Colonic mucosa (tissue), 4 donors: ENCODE data around the gene ICAM5. TPM values are rescaled to one million over a fixed set of nuclear protein-coding genes. Genes with fewer than 3 reads are reported as not detected.

Experiments
- DNase-seq: peaks from one replicate; pipeline ENCODE4 v3.0.0-alpha.2; 2020
- H3K27ac ChIP-seq: fragments of 200-600 bp; one replicate; pipeline ENCODE4 v1.8.0; 2021
- H3K27me3 ChIP-seq: fragments of 200-600 bp; one replicate; pipeline ENCODE4 v1.8.0; 2021
- H3K36me3 ChIP-seq: fragments of 200-600 bp; one replicate; pipeline ENCODE4 v1.8.0; 2021
- H3K4me1 ChIP-seq: fragments of 200-600 bp; one replicate; pipeline ENCODE4 v1.8.0; 2021; ENCODE audit warnings: mild to moderate bottlenecking
- H3K4me3 ChIP-seq: fragments of 200-600 bp; one replicate; pipeline ENCODE4 v1.8.0; 2021
- H3K9ac ChIP-seq, 2 donors: one replicate each; pipeline ENCODE4 v1.7.0; 2013; ENCODE audit warnings: control low read depth in 2 of 2, low read depth in 2 of 2, low read length in 2 of 2
- H3K9me3 ChIP-seq: fragments of 200-600 bp; one replicate; pipeline ENCODE4 v1.8.0; 2021
- intact Hi-C: fragments of 100-400 bp; cut with DNase I; formaldehyde crosslinking; loops from one replicate; pipeline ENCODE4 v1.14.1; 2022
- total RNA-seq, 2 donors: library from RNA; stranded (reverse); fragmentation: NEBNext Ultra II Directional in 1 of 2; extraction: Animal tissue kit (Norgen Biotek cat#: 25700) in 1 of 2; gene quantifications; one replicate each; pipeline ENCODE4 v1.2.1, GENCODE V29; 2021
- TF ChIP-seq, protein P1 (sequence below): fragments of 200-600 bp; IDR thresholded peaks from one replicate; pipeline ENCODE4 v1.8.0; 2022; ENCODE audit warnings: antibody characterized with exemption, mild to moderate bottlenecking
- donor health status: healthy.
- donor health status: DM: no; HTN: no; CAD: no.
- donor health status: DM: no; HTN: no; CAD: no.

The ICAM5 gene
- total RNA-seq, 2 donors from 2014 or later, result 0.74 to 1.3 TPM

DNA sequence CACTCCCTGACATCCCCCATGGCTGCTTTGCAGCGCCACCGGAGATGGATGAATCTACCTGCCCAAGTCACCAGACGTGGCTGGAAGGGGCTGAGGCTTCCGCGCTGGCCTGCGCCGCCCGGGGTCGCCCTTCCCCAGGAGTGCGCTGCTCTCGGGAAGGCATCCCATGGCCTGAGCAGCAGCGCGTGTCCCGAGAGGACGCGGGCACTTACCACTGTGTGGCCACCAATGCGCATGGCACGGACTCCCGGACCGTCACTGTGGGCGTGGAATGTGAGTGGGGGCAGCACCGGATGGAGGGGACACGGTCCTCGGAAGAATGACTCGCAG lies 4.6 kb downstream of the ICAM5 start:
- Histone ChIP-seq H3K36me3 (no peaks in the 10 kb centered on the region), H3K4me3 (no peak overlapping the region), H3K27me3 (peaks cover 71% of the 10 kb centered on the region), H3K27ac (no peak overlapping the region), H3K9ac (no peak overlapping the region), H3K4me1 (peaks cover 36% of the 10 kb centered on the region), H3K9me3 (no peaks in the 10 kb centered on the region)
- TF ChIP-seq, protein P1, sequence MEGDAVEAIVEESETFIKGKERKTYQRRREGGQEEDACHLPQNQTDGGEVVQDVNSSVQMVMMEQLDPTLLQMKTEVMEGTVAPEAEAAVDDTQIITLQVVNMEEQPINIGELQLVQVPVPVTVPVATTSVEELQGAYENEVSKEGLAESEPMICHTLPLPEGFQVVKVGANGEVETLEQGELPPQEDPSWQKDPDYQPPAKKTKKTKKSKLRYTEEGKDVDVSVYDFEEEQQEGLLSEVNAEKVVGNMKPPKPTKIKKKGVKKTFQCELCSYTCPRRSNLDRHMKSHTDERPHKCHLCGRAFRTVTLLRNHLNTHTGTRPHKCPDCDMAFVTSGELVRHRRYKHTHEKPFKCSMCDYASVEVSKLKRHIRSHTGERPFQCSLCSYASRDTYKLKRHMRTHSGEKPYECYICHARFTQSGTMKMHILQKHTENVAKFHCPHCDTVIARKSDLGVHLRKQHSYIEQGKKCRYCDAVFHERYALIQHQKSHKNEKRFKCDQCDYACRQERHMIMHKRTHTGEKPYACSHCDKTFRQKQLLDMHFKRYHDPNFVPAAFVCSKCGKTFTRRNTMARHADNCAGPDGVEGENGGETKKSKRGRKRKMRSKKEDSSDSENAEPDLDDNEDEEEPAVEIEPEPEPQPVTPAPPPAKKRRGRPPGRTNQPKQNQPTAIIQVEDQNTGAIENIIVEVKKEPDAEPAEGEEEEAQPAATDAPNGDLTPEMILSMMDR, result no peak
- intact Hi-C loops, result no loop called here
- no peak for DNase-seq

DNA sequence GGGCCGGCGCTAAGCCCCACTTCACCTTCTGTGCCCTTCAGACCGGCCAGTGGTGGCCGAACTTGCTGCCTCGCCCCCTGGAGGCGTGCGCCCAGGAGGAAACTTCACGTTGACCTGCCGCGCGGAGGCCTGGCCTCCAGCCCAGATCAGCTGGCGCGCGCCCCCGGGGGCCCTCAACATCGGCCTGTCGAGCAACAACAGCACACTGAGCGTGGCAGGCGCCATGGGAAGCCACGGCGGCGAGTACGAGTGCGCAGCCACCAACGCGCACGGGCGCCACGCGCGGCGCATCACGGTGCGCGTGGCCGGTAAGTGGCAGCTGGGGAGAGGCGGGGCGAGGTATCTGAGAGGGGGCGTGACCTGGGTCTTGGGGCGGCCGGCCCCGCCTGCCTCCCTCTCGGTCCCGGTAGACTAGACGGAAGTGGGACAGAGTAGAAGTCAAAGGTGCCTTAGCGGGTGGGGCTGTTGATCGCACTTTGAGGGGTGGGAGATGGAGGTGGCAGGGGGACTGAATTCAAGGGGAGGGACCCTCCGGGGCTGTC lies 5.6 kb downstream of the ICAM5 start:
- Histone ChIP-seq H3K36me3 (no peaks in the 10 kb centered on the region), H3K4me1 (peaks cover 28% of the 10 kb centered on the region), H3K27ac (no peak overlapping the region), H3K9ac (peak overlapping the region; percentile 44 to 55), H3K9me3 (no peaks in the 10 kb centered on the region), H3K4me3 (peak overlapping the region; percentile 22), H3K27me3 (peaks cover 60% of the 10 kb centered on the region)
- DNase-seq, result peak; percentile 58
- intact Hi-C loops, result no loop called here
- TF ChIP-seq, protein P1, result no peak

DNA sequence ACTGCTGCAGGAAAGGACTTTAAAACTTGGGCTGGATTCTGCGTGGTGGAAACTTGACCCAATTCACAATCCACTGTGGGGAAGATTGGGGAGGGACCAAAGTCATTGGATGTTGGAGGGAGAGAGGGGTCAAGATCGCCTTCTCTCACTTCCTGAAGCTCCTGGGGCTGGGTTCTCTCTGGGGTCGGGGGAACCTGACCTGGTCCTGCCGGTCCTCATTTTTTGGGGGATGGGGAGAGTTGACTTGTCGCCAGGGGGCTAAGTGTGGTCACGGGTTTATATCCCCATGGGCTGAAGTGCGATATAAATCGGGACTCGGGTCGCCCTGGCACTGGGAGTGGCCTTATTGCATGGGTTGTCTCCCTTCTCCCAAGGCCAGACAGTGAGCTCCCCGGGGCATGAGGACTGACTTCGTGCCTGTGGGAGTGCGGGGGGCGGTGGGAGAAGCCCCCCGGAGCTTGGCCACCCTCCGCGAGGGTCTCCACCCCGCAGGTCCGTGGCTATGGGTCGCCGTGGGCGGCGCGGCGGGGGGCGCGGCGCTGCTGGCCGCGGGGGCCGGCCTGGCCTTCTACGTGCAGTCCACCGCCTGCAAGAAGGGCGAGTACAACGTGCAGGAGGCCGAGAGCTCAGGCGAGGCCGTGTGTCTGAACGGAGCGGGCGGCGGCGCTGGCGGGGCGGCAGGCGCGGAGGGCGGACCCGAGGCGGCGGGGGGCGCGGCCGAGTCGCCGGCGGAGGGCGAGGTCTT lies 6.3 kb downstream of the ICAM5 start:
- Histone ChIP-seq H3K36me3 (no peaks in the 10 kb centered on the region), H3K9me3 (no peaks in the 10 kb centered on the region), H3K4me1 (peaks cover 21% of the 10 kb centered on the region), H3K27me3 (peaks cover 54% of the 10 kb centered on the region), H3K9ac (peak overlapping the region; percentile 44 to 55), H3K27ac (no peak overlapping the region), H3K4me3 (peak overlapping the region; percentile 22)
- intact Hi-C loops, result no loop called here
- TF ChIP-seq, protein P1, result no peak
- no peak for DNase-seq

DNA sequence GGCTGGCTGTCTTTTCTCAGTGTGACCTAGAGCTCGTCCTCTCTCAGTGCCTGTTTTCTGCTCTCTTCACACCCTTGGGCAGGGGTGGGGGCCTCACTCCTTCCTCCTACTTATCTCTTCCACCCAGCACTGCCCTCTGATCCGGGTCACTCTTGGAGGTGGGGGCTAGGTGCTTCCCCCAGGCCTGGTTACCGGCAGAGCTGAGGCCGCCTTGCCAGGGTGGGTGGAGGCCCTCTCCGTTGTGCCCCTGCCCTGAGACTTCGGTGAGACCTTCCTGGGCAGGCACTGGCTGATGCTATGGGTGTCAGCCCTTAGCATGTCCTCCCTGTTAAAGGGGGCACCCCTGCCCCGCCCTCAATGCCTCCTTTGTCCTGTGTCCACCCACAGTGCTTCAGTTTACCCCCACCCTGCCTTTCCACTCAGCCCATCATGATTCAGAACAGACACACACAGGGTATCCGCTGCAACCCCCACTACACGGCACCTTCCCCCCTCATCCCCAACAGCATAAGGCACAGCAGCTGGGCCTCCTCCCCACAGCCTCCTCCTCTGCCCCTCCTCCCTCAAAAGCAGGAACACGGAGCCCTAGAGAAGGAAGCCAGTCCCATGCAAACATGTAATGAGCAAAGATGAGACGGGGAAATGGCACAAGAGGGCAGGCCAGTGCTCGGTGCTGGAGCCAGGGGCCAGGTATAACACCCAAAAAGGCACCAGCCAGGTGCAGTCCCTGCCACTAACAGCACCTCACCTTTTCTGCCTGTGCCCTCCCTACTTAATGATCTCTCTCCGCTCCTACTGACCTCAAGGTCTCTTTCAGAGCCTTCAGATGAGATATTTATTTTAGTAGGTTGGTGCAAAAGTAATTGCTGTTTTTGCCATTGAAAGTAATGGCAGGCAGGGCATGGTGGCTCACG lies 10.1 kb downstream of the ICAM5 start:
- Histone ChIP-seq H3K4me1 (peaks cover 13% of the 10 kb centered on the region), H3K36me3 (no peaks in the 10 kb centered on the region), H3K27ac (no peak overlapping the region), H3K4me3 (no peak overlapping the region), H3K9me3 (no peaks in the 10 kb centered on the region), H3K27me3 (peaks cover 18% of the 10 kb centered on the region), H3K9ac (peak overlapping the region in 1 of 2 donors; percentile 44)
- DNase-seq, result no peak
- TF ChIP-seq, protein P1, result no peak
- intact Hi-C loops, result no loop called here

DNA sequence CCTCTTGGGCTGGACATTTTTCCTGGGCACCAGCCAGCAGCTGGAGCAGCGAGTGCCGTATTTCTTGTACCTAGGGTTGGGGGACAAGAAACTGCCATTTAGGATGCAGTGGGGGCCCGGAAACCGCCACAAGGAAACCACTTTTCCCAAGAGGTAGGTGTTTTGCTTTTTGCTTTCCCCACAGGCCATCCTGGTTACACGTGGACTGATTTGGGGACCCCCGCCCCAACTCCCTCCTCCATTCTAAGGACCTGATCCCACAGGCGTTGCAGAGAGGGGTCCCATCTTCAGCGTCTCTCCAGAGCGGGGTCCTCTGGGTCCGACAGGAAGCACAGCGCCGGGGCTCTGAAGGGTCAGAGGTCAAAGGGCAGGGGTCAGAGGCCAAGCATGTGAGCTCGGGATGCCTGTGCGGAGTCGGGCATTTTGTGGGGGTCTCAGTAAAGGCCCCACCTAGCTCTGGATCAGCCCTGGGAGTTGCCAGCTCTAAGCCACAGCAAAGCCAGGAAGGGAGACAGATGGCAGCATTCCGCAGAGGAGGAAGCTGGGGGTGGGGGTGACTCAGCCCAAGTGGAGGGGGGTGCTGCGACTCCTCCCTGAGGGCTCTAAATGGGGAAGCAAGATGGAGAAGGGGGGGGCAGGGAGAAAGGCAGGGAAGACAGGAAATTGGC lies 15.5 kb downstream of the ICAM5 start:
- no peak overlapping the region for H3K9ac ChIP-seq
- no peaks in the 10 kb centered on the region for H3K9me3 ChIP-seq
- no peaks in the 10 kb centered on the region for H3K36me3 ChIP-seq
- H3K4me1 ChIP-seq, result no peaks in the 10 kb centered on the region
- no peaks in the 10 kb centered on the region for H3K27me3 ChIP-seq
- no peak for DNase-seq
- H3K27ac ChIP-seq, result no peak overlapping the region
- intact Hi-C loops, result no loop called here
- TF ChIP-seq, protein P1, result no peak
- no peak overlapping the region for H3K4me3 ChIP-seq
